Progenitor cell of endocrine pancreas (in vitro differentiated cells): ENCODE results near the gene CLOCK. TPM values are rescaled to one million over a fixed set of nuclear protein-coding genes. Genes with fewer than 3 reads are reported as not detected.
A peak's percentile ranks its signal among the peaks of the same experiment; 100 is the strongest.

Experiments used
- DNase-seq: peaks from one replicate; pipeline ENCODE4 v3.0.0; 2021; ENCODE audit warnings: low spot score; ENCODE audit not compliant: unreplicated experiment
- H3K27ac Mint-ChIP-seq: 2 replicates; pipeline ENCODE4 v1.8.0; 2021; ENCODE audit warnings: mild to moderate bottlenecking, moderate library complexity, mixed read lengths
- H3K27me3 Mint-ChIP-seq: 2 replicates; pipeline ENCODE4 v1.8.0; 2021; ENCODE audit warnings: mixed read lengths
- H3K36me3 Mint-ChIP-seq: 2 replicates; pipeline ENCODE4 v1.8.0; 2022; ENCODE audit warnings: mixed read lengths; ENCODE audit not compliant: insufficient read depth
- H3K4me1 Mint-ChIP-seq: 2 replicates; pipeline ENCODE4 v1.8.0; 2021; ENCODE audit warnings: low read depth, mixed read lengths
- H3K4me3 Mint-ChIP-seq: 2 replicates; pipeline ENCODE4 v1.8.0; 2021; ENCODE audit warnings: low read depth, mild to moderate bottlenecking, moderate library complexity, mixed read lengths
- H3K9me3 Mint-ChIP-seq: 2 replicates; pipeline ENCODE4 v1.8.0; 2021; ENCODE audit warnings: low read depth, mixed read lengths
- CTCF ChIP-seq: fragments of 200-600 bp; sonication (generic); IDR thresholded peaks from one replicate; pipeline ENCODE4 v1.5.0; 2021; ENCODE audit warnings: antibody characterized with exemption, mild to moderate bottlenecking; ENCODE audit not compliant: unreplicated experiment
- total RNA-seq: library from RNA; stranded (reverse); gene quantifications from 2 replicates; pipeline ENCODE4 v1.2.1, GENCODE V29; 2021

The CLOCK gene
- total RNA-seq, 1 donor from 2014 or later = 16.0 TPM

GRCh38 chr4:55440786-55441185, 105.9 kb downstream of the CLOCK start:
- H3K36me3 Mint-ChIP-seq = peaks cover 18% of the 10 kb centered on the region

GRCh38 chr4:55439023-55439422, 107.7 kb downstream of the CLOCK start:
- Mint-ChIP-seq H3K9me3 (no peaks in the 10 kb centered on the region), H3K27ac (no peak overlapping the region), H3K36me3 (peaks cover 21% of the 10 kb centered on the region), H3K27me3 (no peaks in the 10 kb centered on the region), H3K4me1 (peaks cover 18% of the 10 kb centered on the region), H3K4me3 (no peak overlapping the region)
- no peak for DNase-seq
- TF ChIP-seq CTCF = no peak

More at GRCh38 chr4:55440786-55441185, 105.9 kb downstream of the CLOCK start:
- H3K4me1 Mint-ChIP-seq = peaks cover 16% of the 10 kb centered on the region
- H3K4me3 Mint-ChIP-seq = no peak overlapping the region
- no peak for DNase-seq
- TF ChIP-seq CTCF = no peak
- H3K27ac Mint-ChIP-seq = no peak overlapping the region
- H3K9me3 Mint-ChIP-seq = no peaks in the 10 kb centered on the region
- H3K27me3 Mint-ChIP-seq = no peaks in the 10 kb centered on the region

- DNase-seq = no peak
- no peak for TF ChIP-seq CTCF
- H3K36me3 Mint-ChIP-seq = peaks cover 18% of the 10 kb centered on the region
- peak overlapping the region; percentile 80 for H3K27ac Mint-ChIP-seq
- H3K9me3 Mint-ChIP-seq = no peaks in the 10 kb centered on the region
- peaks cover 18% of the 10 kb centered on the region for H3K4me1 Mint-ChIP-seq
- H3K27me3 Mint-ChIP-seq = no peaks in the 10 kb centered on the region
- H3K4me3 Mint-ChIP-seq = no peak overlapping the region
Measured at GRCh38 chr4:55438314-55438713, 108.4 kb downstream of the CLOCK start.

- Mint-ChIP-seq H3K4me3 (no peak overlapping the region), H3K27me3 (no peaks in the 10 kb centered on the region), H3K27ac (peak overlapping the region; percentile 80), H3K9me3 (no peaks in the 10 kb centered on the region), H3K36me3 (peaks cover 20% of the 10 kb centered on the region), H3K4me1 (peaks cover 18% of the 10 kb centered on the region)
- TF ChIP-seq CTCF = no peak
- DNase-seq = no peak
Measured at GRCh38 chr4:55437823-55438222, 108.9 kb downstream of the CLOCK start.

- no peaks in the 10 kb centered on the region for H3K9me3 Mint-ChIP-seq
- no peak for DNase-seq
- H3K4me1 Mint-ChIP-seq = peaks cover 18% of the 10 kb centered on the region
Measured at GRCh38 chr4:55437356-55437796, 109.3 kb downstream of the CLOCK start.

More at GRCh38 chr4:55437356-55437796, 109.3 kb downstream of the CLOCK start:
- no peak for TF ChIP-seq CTCF
- Mint-ChIP-seq H3K4me3 (no peak overlapping the region), H3K36me3 (peaks cover 18% of the 10 kb centered on the region), H3K27ac (peak overlapping the region; percentile 76), H3K27me3 (no peaks in the 10 kb centered on the region)
